ENCODE data around the gene RIMS4.

The RIMS4 gene

DNA sequence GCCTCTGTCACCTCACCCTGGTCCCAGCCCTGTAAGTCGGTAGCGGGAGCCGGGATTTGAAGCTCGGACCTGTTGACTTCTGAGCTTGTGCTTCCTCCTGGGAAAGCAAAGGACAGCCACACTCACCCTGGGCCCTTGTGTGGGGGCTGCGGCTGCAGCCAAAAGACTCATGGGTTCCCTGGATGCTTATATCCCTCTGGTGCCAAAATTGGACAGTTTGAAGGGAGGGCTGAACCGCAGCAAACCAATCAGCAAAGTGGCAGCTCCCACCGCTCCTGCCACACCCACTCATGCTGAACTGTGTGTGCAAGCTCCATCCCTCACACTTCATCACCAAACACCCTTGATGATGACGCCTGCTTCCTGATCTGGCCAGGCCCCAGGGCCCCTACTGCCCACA is 99.1 kb downstream of the RIMS4 start:
- no peaks in the 10 kb centered on the region for H3K4me1 ChIP-seq (ENCODE audit: insufficient read depth, low read length, poor library complexity, severe bottlenecking)
- H3K79me2 ChIP-seq (ENCODE audit: insufficient read depth, low read length) = no peaks in the 10 kb centered on the region
- H3K4me2 ChIP-seq (ENCODE audit: low read depth, low read length, poor library complexity, severe bottlenecking) = no peak overlapping the region
- H4K20me1 ChIP-seq (ENCODE audit: insufficient read depth, low read length, poor library complexity, severe bottlenecking) = no peaks in the 10 kb centered on the region
- no peaks in the 10 kb centered on the region for H3F3A ChIP-seq (ENCODE audit: low read depth)
- no peaks in the 10 kb centered on the region for H3K9me2 ChIP-seq (replicated peaks; ENCODE audit: low read depth, low read length)
- no peak overlapping the region for H3K4me3 ChIP-seq (ENCODE audit: low read length, poor library complexity, severe bottlenecking)
- H3K9ac ChIP-seq (ENCODE audit: low read depth, low read length, poor library complexity, severe bottlenecking) = no peak overlapping the region
- H2AFZ ChIP-seq (ENCODE audit: low read length) = no peak overlapping the region
- TF ChIP-seq EZH2phosphoT487 (IDR thresholded peaks at IDR 0.05; ENCODE audit: borderline replicate concordance) (no peak), CTCF (conservative IDR thresholded peaks at IDR 0.05; ENCODE audit: low read length) (no peak)
- no peaks in the 10 kb centered on the region for H3K9me3 ChIP-seq (ENCODE audit: insufficient read depth, low read depth, low read length)
- no peaks in the 10 kb centered on the region for H3K27me3 ChIP-seq (ENCODE audit: insufficient read depth, low read length, poor library complexity, severe bottlenecking)
- H3K36me3 ChIP-seq (ENCODE audit: insufficient read depth, low read length) = no peaks in the 10 kb centered on the region

DNA sequence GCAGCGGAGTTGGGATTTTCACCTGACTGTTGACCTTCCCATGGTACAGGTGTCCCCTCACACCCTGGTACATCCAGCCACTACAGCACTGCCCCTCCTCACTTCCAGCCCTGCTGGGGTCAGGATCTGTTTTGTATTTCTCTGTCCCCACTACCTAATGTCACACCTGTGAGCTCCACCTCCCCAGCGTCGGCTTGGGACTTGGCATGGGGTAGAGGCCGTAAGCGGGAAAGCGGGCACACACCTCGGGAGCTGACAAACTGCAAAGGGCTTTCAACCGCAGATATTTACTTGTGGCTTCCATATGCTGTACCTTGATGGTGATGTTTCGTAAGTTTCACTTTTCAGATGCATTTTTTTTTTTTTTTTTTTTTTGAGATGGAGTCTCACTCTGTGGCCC is 100.5 kb downstream of the RIMS4 start:
- Histone ChIP-seq H4K20me1 (ENCODE audit: insufficient read depth, low read length, poor library complexity, severe bottlenecking) (no peaks in the 10 kb centered on the region), H3K9ac (ENCODE audit: low read depth, low read length, poor library complexity, severe bottlenecking) (no peak overlapping the region), H3K36me3 (ENCODE audit: insufficient read depth, low read length) (no peaks in the 10 kb centered on the region), H3K4me3 (ENCODE audit: low read length, poor library complexity, severe bottlenecking) (no peak overlapping the region), H3F3A (ENCODE audit: low read depth) (no peaks in the 10 kb centered on the region), H3K4me2 (ENCODE audit: low read depth, low read length, poor library complexity, severe bottlenecking) (no peak overlapping the region), H3K9me3 (ENCODE audit: insufficient read depth, low read depth, low read length) (no peaks in the 10 kb centered on the region), H3K9me2 (replicated peaks; ENCODE audit: low read depth, low read length) (no peaks in the 10 kb centered on the region), H2AFZ (ENCODE audit: low read length) (no peak overlapping the region), H3K4me1 (ENCODE audit: insufficient read depth, low read length, poor library complexity, severe bottlenecking) (no peaks in the 10 kb centered on the region), H3K27me3 (ENCODE audit: insufficient read depth, low read length, poor library complexity, severe bottlenecking) (no peaks in the 10 kb centered on the region), H3K79me2 (ENCODE audit: insufficient read depth, low read length) (no peaks in the 10 kb centered on the region)
- TF ChIP-seq CTCF (conservative IDR thresholded peaks at IDR 0.05; ENCODE audit: low read length) (no peak), EZH2phosphoT487 (IDR thresholded peaks at IDR 0.05; ENCODE audit: borderline replicate concordance) (no peak)

- H3K4me3 ChIP-seq (ENCODE audit: low read length, poor library complexity, severe bottlenecking) = no peak overlapping the region
- H3K9me3 ChIP-seq (ENCODE audit: insufficient read depth, low read depth, low read length) = no peaks in the 10 kb centered on the region
- TF ChIP-seq CTCF (conservative IDR thresholded peaks at IDR 0.05; ENCODE audit: low read length) = no peak
- TF ChIP-seq EZH2phosphoT487 (IDR thresholded peaks at IDR 0.05; ENCODE audit: borderline replicate concordance) = no peak
- no peaks in the 10 kb centered on the region for H3K79me2 ChIP-seq (ENCODE audit: insufficient read depth, low read length)
- no peak overlapping the region for H3K9ac ChIP-seq (ENCODE audit: low read depth, low read length, poor library complexity, severe bottlenecking)
- no peaks in the 10 kb centered on the region for H3F3A ChIP-seq (ENCODE audit: low read depth)
- H3K27me3 ChIP-seq (ENCODE audit: insufficient read depth, low read length, poor library complexity, severe bottlenecking) = no peaks in the 10 kb centered on the region
- no peaks in the 10 kb centered on the region for H3K9me2 ChIP-seq (replicated peaks; ENCODE audit: low read depth, low read length)
- H2AFZ ChIP-seq (ENCODE audit: low read length) = no peak overlapping the region
- H3K36me3 ChIP-seq (ENCODE audit: insufficient read depth, low read length) = no peaks in the 10 kb centered on the region
- no peak overlapping the region for H3K4me2 ChIP-seq (ENCODE audit: low read depth, low read length, poor library complexity, severe bottlenecking)
- H4K20me1 ChIP-seq (ENCODE audit: insufficient read depth, low read length, poor library complexity, severe bottlenecking) = no peaks in the 10 kb centered on the region
- no peaks in the 10 kb centered on the region for H3K4me1 ChIP-seq (ENCODE audit: insufficient read depth, low read length, poor library complexity, severe bottlenecking)
Measured at GRCh38 chr20:44709380-44709779, 101.0 kb downstream of the RIMS4 start.
